GM15510 (cell line): ENCODE data around the gene LIF.

Experiments
- POLR2A ChIP-seq: IDR thresholded peaks from 3 replicates; pipeline ENCODE4 v1.6.1; 2011; ENCODE audit warnings: borderline replicate concordance; ENCODE audit not compliant: insufficient read length; ENCODE audit errors: extremely low read depth

LIF gene

GRCh38 chr22:30220338-30221012, 26.1 kb downstream of the LIF start:
- no peak for TF ChIP-seq POLR2A

GRCh38 chr22:30219668-30220278, 26.8 kb downstream of the LIF start:
- no peak for TF ChIP-seq POLR2A

- no peak for TF ChIP-seq POLR2A
Observed at GRCh38 chr22:30219049-30219654, 27.4 kb downstream of the LIF start.

- no peak for TF ChIP-seq POLR2A
Observed at GRCh38 chr22:30217698-30218560, 28.6 kb downstream of the LIF start.

GRCh38 chr22:30216710-30217109, 29.8 kb downstream of the LIF start:
- TF ChIP-seq POLR2A, result no peak

- no peak for TF ChIP-seq POLR2A
Observed at GRCh38 chr22:30214703-30215407, 31.7 kb downstream of the LIF start.

GRCh38 chr22:30212996-30213441, 33.5 kb downstream of the LIF start:
- no peak for TF ChIP-seq POLR2A

- no peak for TF ChIP-seq POLR2A
Observed at GRCh38 chr22:30212363-30212995, 34.1 kb downstream of the LIF start.

GRCh38 chr22:30211124-30211820, 35.3 kb downstream of the LIF start:
- no peak for TF ChIP-seq POLR2A

- TF ChIP-seq POLR2A, result no peak
Observed at GRCh38 chr22:30210235-30210909, 36.2 kb downstream of the LIF start.

- no peak for TF ChIP-seq POLR2A
Observed at GRCh38 chr22:30209642-30210041, 36.9 kb downstream of the LIF start.

GRCh38 chr22:30208631-30209603, 37.6 kb downstream of the LIF start:
- no peak for TF ChIP-seq POLR2A
